Mammary epithelial cell (primary cell): ENCODE measurements around the gene NSUN7.

ENCODE experiments used
- EZH2 ChIP-seq: IDR thresholded peaks from 2 replicates; pipeline ENCODE4 v1.6.1; 2012; ENCODE audit warnings: low read length, inconsistent platforms, borderline replicate concordance
- TF ChIP-seq, protein P1 (sequence below), 2 donors: IDR thresholded peaks in 1 of 2; conservative IDR thresholded peaks in 1 of 2; 2 replicates each; pipeline ENCODE4 v1.5.1; 2011 to 2012; ENCODE audit warnings: inconsistent platforms in 2 of 2, low read length in 2 of 2, mild to moderate bottlenecking in 2 of 2, control low read depth in 1 of 2, low read depth in 1 of 2; ENCODE audit not compliant: insufficient read depth in 1 of 2; ENCODE audit errors: extremely low read depth in 1 of 2

DNA sequence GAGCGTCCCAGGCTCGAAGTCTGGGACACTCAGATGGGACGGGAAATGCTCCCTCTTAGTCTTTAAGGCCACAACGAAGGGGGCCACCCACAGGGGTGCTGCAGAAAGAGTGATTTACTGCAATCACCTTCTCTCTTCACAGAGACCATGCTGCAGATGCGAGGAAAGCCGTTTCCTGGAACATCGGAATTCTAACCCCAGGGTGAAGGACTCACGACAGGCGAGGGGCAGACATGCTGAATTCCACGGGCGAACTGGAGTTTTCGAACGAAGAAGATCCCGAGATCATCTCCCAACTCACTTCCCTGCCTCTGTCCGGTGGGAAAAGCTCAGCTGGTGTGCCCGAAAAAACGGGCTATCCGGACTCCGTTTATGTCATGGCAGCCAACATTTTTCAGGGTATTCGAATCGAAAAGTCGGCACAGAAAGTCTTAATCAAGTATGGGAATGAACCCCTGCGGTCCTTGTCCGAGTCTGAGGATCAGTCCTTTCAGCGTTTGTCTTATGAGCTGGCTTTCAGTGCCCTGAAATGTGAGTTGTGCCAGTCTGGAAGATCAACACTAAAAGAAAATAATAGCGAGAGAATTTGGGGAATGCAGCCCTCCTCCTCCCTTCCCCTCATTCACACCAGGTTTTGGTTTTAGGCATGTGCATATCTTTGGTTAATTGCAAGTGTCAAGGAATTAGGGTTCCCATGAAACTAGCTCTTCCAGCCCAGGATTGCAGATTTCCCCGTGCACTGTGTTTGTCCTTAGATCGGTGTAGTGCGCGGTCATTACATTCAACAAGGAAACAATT is 905 bp downstream of the NSUN7 start:
- TF ChIP-seq EZH2, result peak; percentile 88
- TF ChIP-seq, protein P1, sequence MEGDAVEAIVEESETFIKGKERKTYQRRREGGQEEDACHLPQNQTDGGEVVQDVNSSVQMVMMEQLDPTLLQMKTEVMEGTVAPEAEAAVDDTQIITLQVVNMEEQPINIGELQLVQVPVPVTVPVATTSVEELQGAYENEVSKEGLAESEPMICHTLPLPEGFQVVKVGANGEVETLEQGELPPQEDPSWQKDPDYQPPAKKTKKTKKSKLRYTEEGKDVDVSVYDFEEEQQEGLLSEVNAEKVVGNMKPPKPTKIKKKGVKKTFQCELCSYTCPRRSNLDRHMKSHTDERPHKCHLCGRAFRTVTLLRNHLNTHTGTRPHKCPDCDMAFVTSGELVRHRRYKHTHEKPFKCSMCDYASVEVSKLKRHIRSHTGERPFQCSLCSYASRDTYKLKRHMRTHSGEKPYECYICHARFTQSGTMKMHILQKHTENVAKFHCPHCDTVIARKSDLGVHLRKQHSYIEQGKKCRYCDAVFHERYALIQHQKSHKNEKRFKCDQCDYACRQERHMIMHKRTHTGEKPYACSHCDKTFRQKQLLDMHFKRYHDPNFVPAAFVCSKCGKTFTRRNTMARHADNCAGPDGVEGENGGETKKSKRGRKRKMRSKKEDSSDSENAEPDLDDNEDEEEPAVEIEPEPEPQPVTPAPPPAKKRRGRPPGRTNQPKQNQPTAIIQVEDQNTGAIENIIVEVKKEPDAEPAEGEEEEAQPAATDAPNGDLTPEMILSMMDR (conservative IDR thresholded peaks at IDR 0.05 in 1 of 2, IDR thresholded peaks at IDR 0.05 in 1 of 2; ENCODE audit: extremely low read depth in 1 of 2, insufficient read depth in 1 of 2, low read depth in 1 of 2, low read length in 2 of 2), result no peak
